Mesendoderm (in vitro differentiated cells): Measurements from ENCODE around the gene ZNF385D.

Source experiments
- DNase-seq: peaks from one replicate; pipeline ENCODE4 v3.0.0; 2013
- H2AK5ac ChIP-seq: 2 replicates; pipeline ENCODE4 v1.6.1; 2013; ENCODE audit warnings: low read length, inconsistent platforms
- H2BK120ac ChIP-seq: 2 replicates; pipeline ENCODE4 v1.6.1; 2013; ENCODE audit warnings: low read depth, mild to moderate bottlenecking, low read length, moderate library complexity, mixed read lengths
- H2BK15ac ChIP-seq: replicated peaks from 2 replicates; pipeline ENCODE4 v1.6.1; 2013; ENCODE audit warnings: low read depth, mild to moderate bottlenecking, moderate library complexity
- H2BK5ac ChIP-seq: 2 replicates; pipeline ENCODE4 v1.6.1; 2013; ENCODE audit warnings: low read length, inconsistent platforms
- H3K18ac ChIP-seq: 2 replicates; pipeline ENCODE4 v1.6.1; 2013; ENCODE audit warnings: mild to moderate bottlenecking, low read length, mixed read lengths
- H3K23ac ChIP-seq: one replicate; pipeline ENCODE4 v1.6.1; 2013; ENCODE audit warnings: low read length
- H3K27ac ChIP-seq: 2 replicates; pipeline ENCODE4 v1.5.1; 2013; ENCODE audit warnings: low read depth, mild to moderate bottlenecking, inconsistent platforms, low read length, moderate library complexity
- H3K27me3 ChIP-seq: 2 replicates; pipeline ENCODE4 v1.6.1; 2013; ENCODE audit warnings: low read length, control low read depth, mild to moderate bottlenecking, inconsistent platforms; ENCODE audit not compliant: insufficient read depth, poor library complexity
- H3K36me3 ChIP-seq: 2 replicates; pipeline ENCODE4 v1.6.1; 2013; ENCODE audit warnings: low read length, inconsistent platforms; ENCODE audit not compliant: control insufficient read depth, insufficient read depth
- H3K4ac ChIP-seq: one replicate; pipeline ENCODE4 v1.6.1; 2013; ENCODE audit warnings: low read depth, mild to moderate bottlenecking, low read length, moderate library complexity
- H3K4me1 ChIP-seq: 2 replicates; pipeline ENCODE4 v1.6.1; 2013; ENCODE audit warnings: low read depth, low read length, inconsistent platforms; ENCODE audit not compliant: control insufficient read depth
- H3K4me2 ChIP-seq: 2 replicates; pipeline ENCODE4 v1.6.1; 2013; ENCODE audit warnings: low read length
- H3K4me3 ChIP-seq: 2 replicates; pipeline ENCODE4 v1.5.1; 2013; ENCODE audit warnings: mild to moderate bottlenecking, low read length
- H3K56ac ChIP-seq: one replicate; pipeline ENCODE4 v1.6.1; 2013; ENCODE audit warnings: low read length
- H3K79me1 ChIP-seq: 2 replicates; pipeline ENCODE4 v1.6.1; 2013; ENCODE audit warnings: low read length, inconsistent platforms
- H3K79me2 ChIP-seq: 2 replicates; pipeline ENCODE4 v1.6.1; 2013; ENCODE audit warnings: mild to moderate bottlenecking, low read length; ENCODE audit not compliant: control insufficient read depth, insufficient read depth
- H3K9ac ChIP-seq: 2 replicates; pipeline ENCODE4 v1.6.1; 2013; ENCODE audit warnings: low read length, inconsistent platforms
- H4K5ac ChIP-seq: one replicate; pipeline ENCODE4 v1.6.1; 2013; ENCODE audit warnings: low read length
- H4K8ac ChIP-seq: one replicate; pipeline ENCODE4 v1.6.1; 2013; ENCODE audit warnings: low read depth, mild to moderate bottlenecking, control low read depth, low read length, moderate library complexity
- WGBS: extraction: QIAGEN DNeasy Blood & Tissue Kit; methylation state at CpG from one replicate; pipeline ENCODE4 v1.1.7; 2013; ENCODE audit warnings: low lambda C conversion rate, missing lambda C conversion rate; ENCODE audit not compliant: insufficient coverage; ENCODE audit errors: extremely low coverage; 5-methylcytosine and 5-hydroxymethylcytosine counted together

The ZNF385D gene

DNA sequence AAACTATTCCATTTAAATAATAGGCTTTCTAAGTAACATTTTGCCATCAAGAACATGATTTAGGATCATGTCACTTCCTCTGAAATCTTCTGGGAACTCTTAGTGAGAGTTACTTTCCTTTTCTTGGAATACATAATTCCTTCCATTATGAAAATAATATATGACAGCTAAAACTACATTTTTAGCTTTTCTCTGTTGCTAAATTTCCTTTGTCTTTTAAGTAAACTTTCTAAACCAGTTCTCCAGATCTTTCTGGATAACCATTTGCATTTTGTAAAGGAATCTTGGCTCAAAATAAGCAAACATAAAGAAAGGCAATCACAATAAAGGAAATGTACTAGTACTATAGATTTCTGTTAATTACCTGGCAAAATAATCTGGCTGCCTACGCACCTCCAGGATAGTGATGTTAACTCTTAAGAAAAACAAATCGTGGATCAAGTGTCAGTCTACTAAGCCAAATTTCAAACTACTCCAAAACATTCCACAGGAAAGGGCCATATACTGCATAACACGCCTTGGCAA, 165.7 kb downstream of the ZNF385D start:
- Histone ChIP-seq H3K4me2 (no peak overlapping the region), H3K4me1 (no peaks in the 10 kb centered on the region), H3K27ac (no peak overlapping the region), H3K4ac (no peak overlapping the region), H3K79me1 (no peaks in the 10 kb centered on the region), H4K5ac (no peak overlapping the region), H4K8ac (no peak overlapping the region), H3K27me3 (no peaks in the 10 kb centered on the region), H2BK5ac (no peak overlapping the region), H3K79me2 (no peaks in the 10 kb centered on the region), H3K9ac (no peak overlapping the region), H2AK5ac (no peak overlapping the region), H2BK120ac (no peak overlapping the region), H2BK15ac (no peak overlapping the region), H3K18ac (no peak overlapping the region), H3K36me3 (no peaks in the 10 kb centered on the region), H3K56ac (no peak overlapping the region), H3K4me3 (no peak overlapping the region), H3K23ac (no peak overlapping the region)
- no CpG with 5 or more reads among the region's 3 CpGs for WGBS
- no peak for DNase-seq

DNA sequence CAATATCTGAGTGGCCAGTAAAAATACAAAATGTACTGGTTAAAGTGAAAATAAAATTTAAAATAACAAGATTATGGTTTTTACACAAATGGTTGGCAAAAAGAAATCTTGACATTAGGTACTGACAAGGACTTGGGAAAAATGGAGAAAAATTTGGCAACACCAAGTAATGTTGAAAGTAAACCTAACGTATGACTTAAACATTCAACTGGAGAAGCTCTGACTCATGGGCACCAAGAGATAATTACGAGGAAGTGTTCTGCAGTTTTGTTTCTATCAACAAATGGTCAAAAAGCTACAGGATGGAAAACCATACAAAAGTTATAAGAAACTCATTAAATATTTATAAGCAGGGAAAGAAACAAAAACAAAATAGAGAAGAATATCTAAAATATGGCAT, 177.7 kb downstream of the ZNF385D start:
- no peak overlapping the region for H3K18ac ChIP-seq
- H3K23ac ChIP-seq: no peak overlapping the region
- no peaks in the 10 kb centered on the region for H3K4me1 ChIP-seq
- H2AK5ac ChIP-seq: no peak overlapping the region
- no peak overlapping the region for H2BK5ac ChIP-seq
- H3K9ac ChIP-seq: no peak overlapping the region
- no peaks in the 10 kb centered on the region for H3K36me3 ChIP-seq
- H4K8ac ChIP-seq: no peak overlapping the region
- H3K4me3 ChIP-seq: no peak overlapping the region
- no peaks in the 10 kb centered on the region for H3K27me3 ChIP-seq
- no peak overlapping the region for H3K4me2 ChIP-seq
- no peak overlapping the region for H2BK15ac ChIP-seq
- no peak overlapping the region for H3K4ac ChIP-seq
- no peak overlapping the region for H4K5ac ChIP-seq
- DNase-seq: no peak
- no peaks in the 10 kb centered on the region for H3K79me1 ChIP-seq
- no peak overlapping the region for H3K27ac ChIP-seq
- H2BK120ac ChIP-seq: no peak overlapping the region
- no CpG with 5 or more reads among the region's 2 CpGs for WGBS
- no peaks in the 10 kb centered on the region for H3K79me2 ChIP-seq
- H3K56ac ChIP-seq: no peak overlapping the region

DNA sequence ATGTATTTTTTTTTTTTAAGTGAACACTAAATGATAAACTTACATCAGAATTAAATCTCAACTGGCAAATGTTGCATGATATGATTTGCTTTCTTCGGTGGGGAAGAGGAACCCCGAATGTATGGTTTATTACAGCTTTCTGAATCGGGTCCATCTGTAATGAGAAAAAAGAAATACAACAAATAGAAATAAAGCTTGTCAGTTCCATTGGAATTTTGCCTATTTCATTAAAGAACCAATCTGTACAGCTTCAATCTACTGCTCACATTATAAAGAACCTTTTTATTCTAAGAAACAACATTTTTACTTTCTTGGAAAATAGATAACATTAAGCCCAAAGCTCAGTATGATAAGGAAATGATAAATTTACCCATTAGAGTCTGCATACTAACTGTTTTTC, 186.5 kb downstream of the ZNF385D start:
- Histone ChIP-seq H3K4me3 (no peak overlapping the region), H3K79me1 (no peaks in the 10 kb centered on the region)

DNA sequence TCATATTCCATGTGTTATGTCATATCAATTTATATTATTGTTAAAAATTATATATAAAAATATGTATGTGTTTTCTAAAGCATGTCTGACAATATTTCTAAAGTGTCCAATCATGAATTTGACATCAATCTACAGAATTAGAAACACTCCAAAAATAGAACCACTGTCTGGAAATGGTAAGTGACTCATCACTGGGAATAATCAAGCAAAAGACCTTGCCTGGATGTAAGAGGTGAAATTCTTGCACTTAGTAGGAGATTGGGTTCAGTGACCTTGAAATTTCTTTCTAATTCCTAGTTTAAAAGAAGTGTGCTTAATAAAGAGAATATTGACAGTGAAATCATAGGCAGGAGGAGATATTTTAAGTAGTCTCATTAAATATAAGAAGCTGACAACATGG, 188.8 kb downstream of the ZNF385D start:
- Histone ChIP-seq H3K23ac (no peak overlapping the region), H3K56ac (no peak overlapping the region), H3K4ac (no peak overlapping the region), H4K5ac (no peak overlapping the region), H3K27me3 (no peaks in the 10 kb centered on the region), H3K4me3 (no peak overlapping the region), H2BK5ac (no peak overlapping the region), H3K9ac (no peak overlapping the region), H3K79me2 (no peaks in the 10 kb centered on the region), H3K27ac (no peak overlapping the region), H2BK15ac (no peak overlapping the region), H2AK5ac (no peak overlapping the region), H4K8ac (no peak overlapping the region), H3K4me2 (no peak overlapping the region), H3K36me3 (no peaks in the 10 kb centered on the region), H3K18ac (no peak overlapping the region), H2BK120ac (no peak overlapping the region), H3K79me1 (no peaks in the 10 kb centered on the region), H3K4me1 (no peaks in the 10 kb centered on the region)
- DNase-seq: no peak

More for the DNA sequence above, 186.5 kb downstream of the ZNF385D start:
- Histone ChIP-seq H3K4me2 (no peak overlapping the region), H3K9ac (no peak overlapping the region), H4K5ac (no peak overlapping the region), H3K27me3 (no peaks in the 10 kb centered on the region), H3K18ac (no peak overlapping the region), H3K36me3 (no peaks in the 10 kb centered on the region), H3K79me2 (no peaks in the 10 kb centered on the region), H2BK120ac (no peak overlapping the region), H2BK5ac (no peak overlapping the region), H2AK5ac (no peak overlapping the region), H2BK15ac (no peak overlapping the region), H3K4ac (no peak overlapping the region), H3K4me1 (no peaks in the 10 kb centered on the region), H3K56ac (no peak overlapping the region), H4K8ac (no peak overlapping the region), H3K23ac (no peak overlapping the region), H3K27ac (no peak overlapping the region)
- no peak for DNase-seq
- whole genome bisulfite sequencing: no CpG with 5 or more reads among the region's 3 CpGs

DNA sequence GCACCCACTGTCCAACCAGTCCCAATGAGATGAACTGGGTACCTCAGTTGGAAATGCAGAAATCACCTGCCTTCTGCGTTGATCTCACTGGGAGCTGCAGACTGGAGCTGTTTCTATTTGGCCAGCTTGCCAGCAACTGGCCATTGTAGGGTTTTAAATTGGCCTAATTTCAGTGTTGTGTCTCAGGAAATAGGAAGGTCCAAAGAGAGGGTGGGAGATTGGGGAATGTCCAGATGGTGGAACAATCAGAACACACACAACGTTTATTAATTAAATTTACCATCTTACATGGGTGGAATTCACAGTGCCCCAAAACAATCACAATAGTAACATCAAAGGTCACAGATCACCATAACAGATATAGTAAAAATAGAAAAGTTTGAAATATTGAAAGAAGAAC, 189.5 kb downstream of the ZNF385D start:
- Histone ChIP-seq H3K9ac (no peak overlapping the region), H3K27me3 (no peaks in the 10 kb centered on the region), H3K23ac (no peak overlapping the region), H3K56ac (no peak overlapping the region), H3K4ac (no peak overlapping the region), H3K27ac (no peak overlapping the region), H2BK5ac (no peak overlapping the region), H4K5ac (no peak overlapping the region), H3K4me3 (no peak overlapping the region), H2BK120ac (no peak overlapping the region), H3K79me2 (no peaks in the 10 kb centered on the region), H3K79me1 (no peaks in the 10 kb centered on the region), H3K4me2 (no peak overlapping the region), H2AK5ac (no peak overlapping the region), H2BK15ac (no peak overlapping the region), H3K4me1 (no peaks in the 10 kb centered on the region), H3K18ac (no peak overlapping the region), H4K8ac (no peak overlapping the region), H3K36me3 (no peaks in the 10 kb centered on the region)
- no CpG with 5 or more reads among the region's 2 CpGs for WGBS
- DNase-seq: no peak

DNA sequence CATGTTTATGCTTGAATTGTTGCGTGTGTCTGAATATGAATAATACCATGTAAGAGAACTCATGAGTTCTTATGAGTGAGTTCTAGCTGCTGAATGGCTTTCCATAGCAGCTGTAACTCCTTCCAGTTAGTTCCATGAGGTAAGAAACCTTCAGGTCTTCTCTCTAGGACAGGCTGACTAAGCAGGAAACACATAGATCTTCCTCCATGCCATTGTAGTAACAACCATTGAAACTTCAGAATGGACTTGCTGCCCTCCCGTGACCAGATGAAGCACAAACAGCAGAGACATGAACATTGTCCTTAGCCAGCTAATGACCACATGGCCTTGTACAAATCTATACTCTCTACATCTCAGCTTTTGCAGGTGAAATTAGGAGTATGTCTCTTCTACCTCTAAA, 200.0 kb downstream of the ZNF385D start:
- Histone ChIP-seq H3K4me2 (no peak overlapping the region), H3K18ac (no peak overlapping the region), H3K4me3 (no peak overlapping the region), H3K9ac (no peak overlapping the region), H4K8ac (no peak overlapping the region), H3K4me1 (no peaks in the 10 kb centered on the region), H3K56ac (no peak overlapping the region), H3K27me3 (no peaks in the 10 kb centered on the region), H3K36me3 (no peaks in the 10 kb centered on the region), H3K23ac (no peak overlapping the region), H3K27ac (no peak overlapping the region), H2BK5ac (no peak overlapping the region), H2BK120ac (no peak overlapping the region), H4K5ac (no peak overlapping the region), H2BK15ac (no peak overlapping the region), H3K79me1 (no peaks in the 10 kb centered on the region), H3K79me2 (no peaks in the 10 kb centered on the region), H3K4ac (no peak overlapping the region), H2AK5ac (no peak overlapping the region)
- peak; percentile 81 for DNase-seq
- no CpG with 5 or more reads among the region's 2 CpGs for WGBS
